Gastrocnemius medialis (tissue), 4 donors: ENCODE measurements around the gene RNF44. TPM values are rescaled to one million over a fixed set of nuclear protein-coding genes. Genes with fewer than 3 reads are reported as not detected.

Experiments
- ATAC-seq, 2 donors: fragments of 150-250 bp; one replicate each; pipeline ENCODE4 v1.9.1; 2016
- DNase-seq, 2 donors: peaks; one replicate each; pipeline ENCODE4 v3.0.0-alpha.2; 2019
- H3K27ac ChIP-seq, 4 donors: fragments of 200-600 bp; sonication (generic); 1 replicate in 1 of 4; 2 replicates in 3 of 4; pipeline ENCODE4 v1.5.1; 2016 to 2018; ENCODE audit warnings: mild to moderate bottlenecking in 2 of 4, moderate library complexity in 1 of 4
- H3K27me3 ChIP-seq, 3 donors: fragments of 200-600 bp; sonication (generic) in 2 of 3; 1 replicate in 1 of 3; 2 replicates in 2 of 3; pipeline versions ENCODE4 v1.5.1 to v1.6.0; 2016 to 2019; ENCODE audit warnings: mild to moderate bottlenecking in 1 of 3, moderate library complexity in 1 of 3
- H3K36me3 ChIP-seq, 2 donors: fragments of 200-600 bp; sonication (generic) in 1 of 2; one replicate each; pipeline ENCODE4 v1.5.1; 2017 to 2018
- H3K4me1 ChIP-seq, 2 donors: fragments of 200-600 bp; sonication (generic) in 1 of 2; one replicate each; pipeline ENCODE4 v1.5.1; 2016 to 2017; ENCODE audit warnings: mild to moderate bottlenecking in 2 of 2
- H3K4me3 ChIP-seq, 4 donors: fragments of 200-600 bp; sonication (generic) in 3 of 4; 1 replicate in 1 of 4; 2 replicates in 3 of 4; pipeline ENCODE4 v1.5.1; 2016 to 2019; ENCODE audit warnings: mild to moderate bottlenecking in 2 of 4
- H3K9me3 ChIP-seq, 3 donors: fragments of 200-600 bp; sonication (generic) in 2 of 3; 1 replicate in 1 of 3; 2 replicates in 2 of 3; pipeline ENCODE4 v1.5.1; 2016 to 2019
- CTCF ChIP-seq, 5 experiments: fragments of 450-650 bp in 3 of 5; fragments of 200-600 bp in 2 of 5; sonication (generic) in 2 of 5; IDR thresholded peaks in 4 of 5; conservative IDR thresholded peaks in 1 of 5; 1 replicate in 4 of 5; 2 replicates in 1 of 5; pipeline ENCODE4 v1.5.1; 2016 to 2019; ENCODE audit warnings: antibody characterized with exemption in 5 of 5, mild to moderate bottlenecking in 3 of 5, moderate library complexity in 3 of 5
- POLR2A ChIP-seq, 2 donors: fragments of 450-650 bp; IDR thresholded peaks; one replicate each; pipeline ENCODE4 v1.6.1; 2017; ENCODE audit warnings: antibody characterized with exemption in 2 of 2, mild to moderate bottlenecking in 2 of 2, moderate library complexity in 2 of 2
- in situ Hi-C, 4 donors: fragments of 200-750 bp; cut with MboI; loops; one replicate each; pipeline versions ENCODE4 v1.15.0 to v1.8.0; 2017; ENCODE audit warnings: low sequenced_read_pairs in 4 of 4
- intact Hi-C: fragments of 100-400 bp; cut with DNase I; formaldehyde crosslinking; loops from one replicate; pipeline ENCODE4 v1.15.1; 2023; ENCODE audit warnings: low total_unique reads
- total RNA-seq, 4 donors: library from RNA; depleted of rRNA; stranded (reverse); fragments of >200 nt; gene quantifications; one replicate each; pipeline versions ENCODE4 v1.1.0 to v1.2.3, GENCODE V29; 2016

Gene RNF44
- total RNA-seq, 4 donors from 2014 or later, result 4.1 to 7.0 (median 6.7) TPM

GRCh38 chr5:176524987-176525386 is 12.2 kb downstream of the RNF44 start:
- ATAC-seq (no peak), DNase-seq (no peak)
- Histone ChIP-seq H3K27me3 (no peaks in the 10 kb centered on the region), H3K27ac (no peak overlapping the region), H3K9me3 (no peaks in the 10 kb centered on the region), H3K4me3 (no peak overlapping the region), H3K4me1 (no peaks in the 10 kb centered on the region), H3K36me3 (peaks cover 0 to 28% of the 10 kb centered on the region in 2 donors)
- in situ Hi-C loops, result loop anchor here in 2 of 4 donors (25.0 kb wide), 3 partner anchors 88 to 487 kb away; partner anchors contain the start of genes CLTB (in 1 of the 2), FAF2 (in 1 of the 2), UIMC1 (in 1 of the 2) and ZNF346 (in 1 of the 2)
- TF ChIP-seq POLR2A (IDR thresholded peaks at IDR 0.05) (no peak), CTCF (IDR thresholded peaks at IDR 0.05 in 4 of 5, conservative IDR thresholded peaks at IDR 0.05 in 1 of 5) (no peak)
- intact Hi-C loops, result no loop called here

- H3K27ac ChIP-seq, result no peak overlapping the region
- H3K9me3 ChIP-seq, result no peaks in the 10 kb centered on the region
- in situ Hi-C loops, result no loop called here
- ATAC-seq (no peak), DNase-seq (no peak)
- H3K27me3 ChIP-seq, result no peaks in the 10 kb centered on the region
- H3K4me1 ChIP-seq, result no peaks in the 10 kb centered on the region
- TF ChIP-seq POLR2A (IDR thresholded peaks at IDR 0.05) (no peak), CTCF (IDR thresholded peaks at IDR 0.05 in 4 of 5, conservative IDR thresholded peaks at IDR 0.05 in 1 of 5) (no peak)
- no peak overlapping the region for H3K4me3 ChIP-seq
- intact Hi-C loops, result no loop called here
- H3K36me3 ChIP-seq, result peaks cover 0 to 21% of the 10 kb centered on the region in 2 donors
These were observed 13.1 kb downstream of the RNF44 start for GRCh38 chr5:176524138-176524537.

GRCh38 chr5:176521699-176522263 is 15.4 kb downstream of the RNF44 start:
- Histone ChIP-seq H3K27me3 (no peaks in the 10 kb centered on the region), H3K4me3 (no peak overlapping the region), H3K4me1 (no peaks in the 10 kb centered on the region), H3K9me3 (no peaks in the 10 kb centered on the region), H3K36me3 (no peaks in the 10 kb centered on the region), H3K27ac (no peak overlapping the region)
- ATAC-seq (no peak), DNase-seq (no peak)
- TF ChIP-seq CTCF (IDR thresholded peaks at IDR 0.05 in 4 of 5, conservative IDR thresholded peaks at IDR 0.05 in 1 of 5) (no peak), POLR2A (IDR thresholded peaks at IDR 0.05) (no peak)
- in situ Hi-C loops (no loop called here), intact Hi-C loops (no loop called here)

- H3K27ac ChIP-seq, result no peak overlapping the region
- no peaks in the 10 kb centered on the region for H3K27me3 ChIP-seq
- no peaks in the 10 kb centered on the region for H3K36me3 ChIP-seq
- TF ChIP-seq POLR2A (IDR thresholded peaks at IDR 0.05) (no peak), CTCF (IDR thresholded peaks at IDR 0.05 in 4 of 5, conservative IDR thresholded peaks at IDR 0.05 in 1 of 5) (no peak)
- no peak for DNase-seq
- no peak overlapping the region for H3K4me3 ChIP-seq
- H3K9me3 ChIP-seq, result no peaks in the 10 kb centered on the region
- no peak for ATAC-seq
- in situ Hi-C loops (no loop called here), intact Hi-C loops (no loop called here)
- no peaks in the 10 kb centered on the region for H3K4me1 ChIP-seq
These were observed 15.9 kb downstream of the RNF44 start for GRCh38 chr5:176521286-176521685.
